ENCODE data around the gene CACNA1C. TPM values are rescaled to one million over a fixed set of nuclear protein-coding genes. Genes with fewer than 3 reads are reported as not detected.

Gene CACNA1C
- total RNA-seq, 4 donors from 2014 or later, result 3.8 to 13.6 (median 5.7) TPM

DNA sequence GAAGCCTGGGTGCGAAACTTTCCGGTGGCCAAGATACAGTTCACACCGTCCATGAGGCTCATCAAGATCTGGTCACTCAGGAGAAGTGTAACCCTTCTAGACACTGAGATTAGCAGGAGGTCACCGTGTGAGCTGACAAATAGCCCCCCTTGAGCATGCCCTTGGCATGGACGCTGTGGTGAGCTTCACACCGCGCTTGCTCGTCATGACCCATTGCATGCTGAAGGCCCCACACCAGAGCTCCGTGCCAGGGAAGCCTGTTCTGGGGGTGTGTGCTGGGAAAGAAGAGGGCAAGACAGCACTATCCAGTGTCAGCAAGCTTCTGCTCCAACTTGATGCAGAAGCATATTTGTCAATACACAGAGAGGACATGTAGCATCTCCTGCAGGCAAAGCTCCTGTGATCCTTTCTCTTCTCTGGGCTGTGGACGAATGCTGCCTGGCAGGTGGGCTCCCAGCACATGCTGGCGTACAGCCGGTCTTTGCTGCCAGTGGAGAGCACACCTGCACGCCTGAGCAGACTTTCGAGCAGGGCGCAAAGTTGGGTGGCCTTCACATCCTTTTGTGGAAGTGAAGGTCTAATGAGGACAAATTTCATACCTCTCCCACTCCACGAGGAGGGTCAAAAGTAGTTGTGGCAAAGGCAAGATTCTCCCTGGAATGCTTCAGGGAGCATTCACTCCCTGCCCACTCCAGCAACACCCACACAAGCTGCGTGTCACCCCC is 615.1 kb downstream of the CACNA1C start:
- DNase-seq (ENCODE audit: low spot score), result peak; percentile 5
- no peak for ATAC-seq (ENCODE audit: low FRiP score)

DNA sequence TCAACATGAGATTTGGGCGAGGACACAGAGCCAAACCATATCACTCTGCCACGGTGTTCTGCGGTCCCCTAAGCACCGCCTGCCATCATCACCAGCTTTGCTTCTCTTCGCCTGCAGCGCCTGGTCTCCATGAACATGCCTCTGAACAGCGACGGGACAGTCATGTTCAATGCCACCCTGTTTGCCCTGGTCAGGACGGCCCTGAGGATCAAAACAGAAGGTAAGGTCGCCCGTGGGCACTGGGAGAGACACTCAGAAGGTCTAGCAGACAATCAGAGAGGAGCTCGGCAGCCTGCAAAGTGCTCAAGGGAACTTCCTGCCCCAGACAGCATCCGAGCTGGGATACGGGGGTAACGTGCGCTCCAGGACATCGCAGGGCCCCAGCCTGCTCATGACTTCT is 616.0 kb downstream of the CACNA1C start:
- TF ChIP-seq, protein P1, sequence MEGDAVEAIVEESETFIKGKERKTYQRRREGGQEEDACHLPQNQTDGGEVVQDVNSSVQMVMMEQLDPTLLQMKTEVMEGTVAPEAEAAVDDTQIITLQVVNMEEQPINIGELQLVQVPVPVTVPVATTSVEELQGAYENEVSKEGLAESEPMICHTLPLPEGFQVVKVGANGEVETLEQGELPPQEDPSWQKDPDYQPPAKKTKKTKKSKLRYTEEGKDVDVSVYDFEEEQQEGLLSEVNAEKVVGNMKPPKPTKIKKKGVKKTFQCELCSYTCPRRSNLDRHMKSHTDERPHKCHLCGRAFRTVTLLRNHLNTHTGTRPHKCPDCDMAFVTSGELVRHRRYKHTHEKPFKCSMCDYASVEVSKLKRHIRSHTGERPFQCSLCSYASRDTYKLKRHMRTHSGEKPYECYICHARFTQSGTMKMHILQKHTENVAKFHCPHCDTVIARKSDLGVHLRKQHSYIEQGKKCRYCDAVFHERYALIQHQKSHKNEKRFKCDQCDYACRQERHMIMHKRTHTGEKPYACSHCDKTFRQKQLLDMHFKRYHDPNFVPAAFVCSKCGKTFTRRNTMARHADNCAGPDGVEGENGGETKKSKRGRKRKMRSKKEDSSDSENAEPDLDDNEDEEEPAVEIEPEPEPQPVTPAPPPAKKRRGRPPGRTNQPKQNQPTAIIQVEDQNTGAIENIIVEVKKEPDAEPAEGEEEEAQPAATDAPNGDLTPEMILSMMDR (IDR thresholded peaks at IDR 0.05), result no peak
- DNase-seq (ENCODE audit: low spot score) (no peak), ATAC-seq (ENCODE audit: low FRiP score) (no peak)

More for the DNA sequence above, 615.1 kb downstream of the CACNA1C start:
- TF ChIP-seq, protein P1 (IDR thresholded peaks at IDR 0.05), result no peak

DNA sequence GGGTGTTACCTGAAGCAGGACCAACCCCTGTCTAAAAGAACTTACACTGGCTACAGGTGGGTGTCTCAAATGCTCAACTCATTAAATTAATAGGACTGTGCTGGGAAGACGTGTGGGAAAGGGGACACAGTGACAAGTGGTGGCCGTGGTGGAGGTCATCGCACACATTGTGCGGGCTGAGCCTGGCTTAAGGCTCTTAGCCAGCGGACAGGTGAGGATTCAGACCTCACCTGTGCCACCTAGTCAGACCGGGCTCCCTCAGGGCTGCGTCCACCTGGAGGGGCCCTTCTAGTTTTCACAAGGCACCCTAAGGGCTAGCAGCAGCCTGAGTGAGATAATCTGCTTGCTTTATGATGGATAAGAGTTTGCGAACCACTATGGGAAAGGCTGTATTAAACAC is 616.8 kb downstream of the CACNA1C start:
- ATAC-seq (ENCODE audit: low FRiP score), result no peak
- DNase-seq (ENCODE audit: low spot score), result peak; percentile 18
- TF ChIP-seq, protein P1 (IDR thresholded peaks at IDR 0.05), result no peak

DNA sequence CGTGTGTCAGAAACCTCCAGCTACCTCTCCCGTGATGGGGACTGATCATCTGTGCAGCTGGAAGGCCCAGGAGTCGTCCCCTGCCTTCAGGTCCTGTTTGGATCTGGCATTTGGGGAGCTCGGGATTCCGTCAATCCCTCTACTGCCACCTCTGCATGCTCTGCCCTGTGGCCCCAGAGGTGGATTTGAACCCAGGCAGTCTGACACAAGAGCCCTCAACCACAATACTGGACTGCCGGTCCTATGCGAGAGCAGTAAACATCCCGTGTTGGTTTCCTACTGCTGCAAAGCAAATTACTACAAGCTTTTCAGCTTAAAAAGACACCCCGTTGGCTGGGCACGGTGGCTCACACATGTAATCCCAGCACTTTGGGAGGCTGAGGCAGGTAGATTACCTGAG is 620.1 kb downstream of the CACNA1C start:
- no peak for ATAC-seq (ENCODE audit: low FRiP score)
- TF ChIP-seq, protein P1 (IDR thresholded peaks at IDR 0.05), result no peak
- no peak for DNase-seq (ENCODE audit: low spot score)

DNA sequence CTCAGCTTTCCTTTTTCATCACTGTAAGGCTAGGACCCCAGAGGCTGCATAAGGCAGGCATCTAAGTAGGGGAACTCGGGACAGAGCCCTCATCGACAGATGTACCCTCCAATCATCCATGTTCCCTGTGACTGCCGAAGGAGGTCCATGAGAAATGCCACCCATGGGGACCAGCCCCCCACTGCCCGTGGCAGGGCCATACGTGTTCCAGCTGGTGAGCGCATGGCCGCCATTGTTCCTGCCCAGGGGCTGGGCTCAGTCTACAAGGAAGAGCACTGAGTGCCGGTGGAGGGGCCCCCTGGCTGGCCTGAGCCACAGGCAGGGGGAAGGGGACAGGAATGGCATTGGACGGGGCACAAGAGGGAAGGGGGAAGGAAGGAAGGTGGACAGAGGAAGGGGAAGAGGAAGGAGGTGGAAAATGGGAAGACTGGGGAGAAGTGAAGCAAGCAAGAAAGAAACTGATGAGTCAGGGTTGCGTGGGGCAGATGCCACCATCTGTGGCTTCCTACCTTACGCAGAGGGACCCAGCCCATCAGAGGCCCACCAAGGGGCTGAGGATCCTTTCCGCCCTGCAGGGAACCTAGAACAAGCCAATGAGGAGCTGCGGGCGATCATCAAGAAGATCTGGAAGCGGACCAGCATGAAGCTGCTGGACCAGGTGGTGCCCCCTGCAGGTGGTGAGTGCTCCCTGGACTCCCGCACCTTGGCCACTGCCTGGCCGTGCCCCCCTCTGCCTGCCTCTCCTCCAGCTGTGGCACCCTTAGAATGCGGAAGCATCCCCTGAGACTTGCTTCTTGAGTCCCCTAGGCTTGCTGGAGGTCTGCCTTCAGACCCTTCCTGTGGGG is 621.4 kb downstream of the CACNA1C start:
- ATAC-seq (ENCODE audit: low FRiP score) (no peak), DNase-seq (ENCODE audit: low spot score) (no peak)
- TF ChIP-seq, protein P1 (IDR thresholded peaks at IDR 0.05), result no peak

DNA sequence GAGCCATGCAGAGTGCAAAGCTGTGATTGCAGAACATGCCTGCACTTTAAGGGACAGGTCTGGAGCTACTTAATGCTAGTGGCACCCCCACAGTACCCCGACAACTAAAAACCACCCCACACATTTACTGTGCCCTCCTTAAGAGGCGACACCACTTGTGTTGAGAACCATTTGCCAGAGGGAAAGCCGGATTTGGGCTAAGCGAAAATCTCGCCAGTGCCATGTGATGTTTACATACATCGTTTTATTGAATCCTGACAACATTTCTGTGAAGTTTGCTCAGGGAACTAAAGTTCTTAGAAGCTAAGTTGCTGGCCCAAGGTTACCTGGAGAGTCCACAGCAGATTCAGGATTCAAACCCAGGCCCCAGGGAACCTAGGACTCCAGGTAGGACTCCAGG is 623.0 kb downstream of the CACNA1C start:
- TF ChIP-seq, protein P1 (IDR thresholded peaks at IDR 0.05), result no peak
- DNase-seq (ENCODE audit: low spot score), result no peak
- no peak for ATAC-seq (ENCODE audit: low FRiP score)
